CD14-positive monocyte (primary cell): Measurements from ENCODE around the gene SH3GLB2. TPM values are rescaled to one million over a fixed set of nuclear protein-coding genes. Genes with fewer than 3 reads are reported as not detected.

Experiments
- DNase-seq, 3 donors: peaks; one replicate each; pipeline ENCODE4 v3.0.0-alpha.2; 2011 to 2022
- H2AFZ ChIP-seq: 2 replicates; pipeline ENCODE4 v1.6.0; 2012; ENCODE audit warnings: mild to moderate bottlenecking, low read depth, low read length, inconsistent platforms; ENCODE audit not compliant: insufficient read depth, poor library complexity, severe bottlenecking
- H3K27ac ChIP-seq, 2 donors: 1 replicate in 1 of 2; 2 replicates in 1 of 2; pipeline ENCODE4 v1.5.1; 2012 to 2013; ENCODE audit warnings: low read length in 2 of 2, control low read depth in 1 of 2, inconsistent platforms in 1 of 2, low read depth in 1 of 2, mild to moderate bottlenecking in 1 of 2
- H3K27me3 ChIP-seq, 2 donors: one replicate each; pipeline versions ENCODE4 v1.6.0 to v1.6.1; 2011 to 2013; ENCODE audit warnings: low read length in 2 of 2; ENCODE audit not compliant: control insufficient read depth in 2 of 2, insufficient read depth in 2 of 2
- H3K36me3 ChIP-seq, 2 donors: replicated peaks in 1 of 2; 1 replicate in 1 of 2; 2 replicates in 1 of 2; pipeline versions ENCODE4 v1.5.1 to v1.6.1; 2012 to 2013; ENCODE audit warnings: low read length in 2 of 2, control low read depth in 1 of 2, inconsistent platforms in 1 of 2, mild to moderate bottlenecking in 1 of 2; ENCODE audit not compliant: insufficient read depth in 2 of 2, control insufficient read depth in 1 of 2
- H3K4me1 ChIP-seq, 2 donors: 1 replicate in 1 of 2; 2 replicates in 1 of 2; pipeline versions ENCODE4 v1.5.1 to v1.6.1; 2012 to 2013; ENCODE audit warnings: low read length in 2 of 2, control low read depth in 1 of 2, inconsistent platforms in 1 of 2, mild to moderate bottlenecking in 1 of 2, moderate library complexity in 1 of 2; ENCODE audit not compliant: insufficient read depth in 2 of 2, control insufficient read depth in 1 of 2
- H3K4me2 ChIP-seq: replicated peaks from 2 replicates; pipeline ENCODE3; 2012; ENCODE audit warnings: low read length, moderate library complexity, mild to moderate bottlenecking; ENCODE audit not compliant: poor library complexity, severe bottlenecking; ENCODE audit errors: extremely low read depth
- H3K4me3 ChIP-seq, 3 experiments: fragments of 200-600 bp in 1 of 3; sonication (generic) in 1 of 3; replicated peaks in 1 of 3; 1 replicate in 2 of 3; 2 replicates in 1 of 3; pipeline ENCODE4 v1.5.1; 2011 to 2013; ENCODE audit warnings: low read length in 3 of 3, mild to moderate bottlenecking in 3 of 3, control low read depth in 2 of 3, low read depth in 2 of 3, inconsistent platforms in 1 of 3, moderate library complexity in 1 of 3
- H3K79me2 ChIP-seq: 2 replicates; pipeline ENCODE4 v1.6.0; 2012; ENCODE audit warnings: mild to moderate bottlenecking, control low read depth, inconsistent platforms, low read length, moderate library complexity; ENCODE audit not compliant: insufficient read depth
- H3K9ac ChIP-seq: 2 replicates; pipeline ENCODE4 v1.6.0; 2017; ENCODE audit warnings: low read length, mild to moderate bottlenecking; ENCODE audit not compliant: insufficient read depth, poor library complexity, severe bottlenecking
- H3K9me3 ChIP-seq, 2 donors: replicated peaks in 1 of 2; 1 replicate in 1 of 2; 2 replicates in 1 of 2; pipeline versions ENCODE4 v1.5.1 to v1.6.1; 2012 to 2013; ENCODE audit warnings: low read length in 2 of 2, control low read depth in 1 of 2; ENCODE audit not compliant: control insufficient read depth in 1 of 2, insufficient read depth in 1 of 2
- H4K20me1 ChIP-seq: 2 replicates; pipeline ENCODE4 v1.6.0; 2012; ENCODE audit warnings: mild to moderate bottlenecking, low read length, control low read depth, moderate library complexity; ENCODE audit not compliant: insufficient read depth
- H3K27ac Mint-ChIP-seq, 7 donors: one replicate each; pipeline ENCODE4 v1.8.0; 2020; ENCODE audit warnings: mild to moderate bottlenecking in 7 of 7, mixed read lengths in 7 of 7, moderate library complexity in 6 of 7, inconsistent platforms in 2 of 7
- H3K27me3 Mint-ChIP-seq, 3 donors: one replicate each; pipeline ENCODE4 v1.8.0; 2021 to 2022; ENCODE audit warnings: low read depth in 3 of 3, mild to moderate bottlenecking in 3 of 3, mixed read lengths in 3 of 3, moderate library complexity in 3 of 3, inconsistent platforms in 1 of 3
- H3K36me3 Mint-ChIP-seq, 2 donors: one replicate each; pipeline ENCODE4 v1.8.0; 2020; ENCODE audit warnings: mixed read lengths in 2 of 2, inconsistent platforms in 1 of 2, mild to moderate bottlenecking in 1 of 2
- H3K4me1 Mint-ChIP-seq: one replicate; pipeline ENCODE4 v1.8.0; 2020; ENCODE audit warnings: mild to moderate bottlenecking, mixed read lengths
- H3K4me3 Mint-ChIP-seq, 2 donors: one replicate each; pipeline ENCODE4 v1.8.0; 2020; ENCODE audit warnings: mild to moderate bottlenecking in 2 of 2, mixed read lengths in 2 of 2, moderate library complexity in 1 of 2
- H3K9me3 Mint-ChIP-seq, 7 donors: one replicate each; pipeline ENCODE4 v1.8.0; 2020 to 2022; ENCODE audit warnings: mixed read lengths in 7 of 7, mild to moderate bottlenecking in 6 of 7, moderate library complexity in 6 of 7, inconsistent platforms in 2 of 7
- CTCF ChIP-seq: fragments of 200-600 bp; IDR thresholded peaks from one replicate; pipeline ENCODE4 v1.8.0; 2022; ENCODE audit warnings: antibody characterized with exemption, mild to moderate bottlenecking
- WGBS: methylation state at CpG from one replicate; pipeline ENCODE4 v1.1.5; 2013; ENCODE audit warnings: missing lambda C conversion rate; ENCODE audit not compliant: insufficient coverage; 5-methylcytosine and 5-hydroxymethylcytosine counted together
- intact Hi-C, 2 donors: fragments of 100-400 bp; cut with micrococcal nuclease; formaldehyde crosslinking; loops; one replicate each; pipeline versions ENCODE4 v1.15.0 to v1.15.1; 2023
- polyA plus RNA-seq, 3 donors: library from polyadenylated mRNA; depleted of rRNA in 1 of 3; unstranded in 2 of 3; stranded (reverse) in 1 of 3; fragments of 300-500 nt in 2 of 3; fragments of >200 nt in 1 of 3; fragmentation: Illumina TruSeq in 2 of 3; gene quantifications; 1 replicate in 2 of 3; 2 replicates in 1 of 3; pipeline ENCODE4 v1.2.3, GENCODE V29; 2012 to 2021

Gene SH3GLB2
- polyA plus RNA-seq, 3 donors, result 8.0 to 77.0 (median 25.9) TPM

GRCh38 chr9:129033216-129033615 is 5.1 kb upstream of the SH3GLB2 start:
- no peak for DNase-seq
- H2AFZ ChIP-seq, result no peak overlapping the region
- no peaks in the 10 kb centered on the region for H3K27me3 ChIP-seq
- H3K27ac Mint-ChIP-seq, result no peak overlapping the region
- H3K4me3 Mint-ChIP-seq, result no peak overlapping the region
- no peak overlapping the region for H3K4me2 ChIP-seq
- H3K27ac ChIP-seq, result no peak overlapping the region
- H3K36me3 Mint-ChIP-seq, result no peaks in the 10 kb centered on the region
- no peaks in the 10 kb centered on the region for H3K9me3 ChIP-seq
- 50% methylated on average over 2 of the region's 8 CpGs for WGBS
- H3K4me1 Mint-ChIP-seq, result peaks cover 21% of the 10 kb centered on the region
- TF ChIP-seq CTCF, result no peak
- no peaks in the 10 kb centered on the region for H3K27me3 Mint-ChIP-seq
- peaks cover 18% of the 10 kb centered on the region for H3K79me2 ChIP-seq
- intact Hi-C loops, result no loop called here
- peaks cover 0 to 1% (median 0%) of the 10 kb centered on the region in 7 donors for H3K9me3 Mint-ChIP-seq
- H3K36me3 ChIP-seq, result no peaks in the 10 kb centered on the region
- peaks cover 23 to 32% of the 10 kb centered on the region in 2 donors for H3K4me1 ChIP-seq
- no peak overlapping the region for H3K9ac ChIP-seq
- H4K20me1 ChIP-seq, result peaks cover 16% of the 10 kb centered on the region
- H3K4me3 ChIP-seq, result no peak overlapping the region

GRCh38 chr9:129032541-129033159 is 4.5 kb upstream of the SH3GLB2 start:
- Histone ChIP-seq H4K20me1 (peaks cover 11% of the 10 kb centered on the region), H3K4me1 (peaks cover 18 to 30% of the 10 kb centered on the region in 2 donors), H3K36me3 (no peaks in the 10 kb centered on the region), H3K4me3 (no peak overlapping the region), H3K9me3 (no peaks in the 10 kb centered on the region), H3K79me2 (peaks cover 14% of the 10 kb centered on the region), H2AFZ (no peak overlapping the region), H3K27me3 (no peaks in the 10 kb centered on the region), H3K27ac (no peak overlapping the region), H3K9ac (no peak overlapping the region), H3K4me2 (no peak overlapping the region)
- intact Hi-C loops, result no loop called here
- H3K27ac Mint-ChIP-seq, result no peak overlapping the region
- no peak overlapping the region for H3K4me3 Mint-ChIP-seq
- DNase-seq, result no peak
- no peaks in the 10 kb centered on the region for H3K27me3 Mint-ChIP-seq
- WGBS, result 93% methylated on average over 7 of the region's 12 CpGs
- H3K9me3 Mint-ChIP-seq, result peaks cover 0 to 1% (median 0%) of the 10 kb centered on the region in 7 donors
- no peak for TF ChIP-seq CTCF
- H3K36me3 Mint-ChIP-seq, result no peaks in the 10 kb centered on the region
- H3K4me1 Mint-ChIP-seq, result peaks cover 15% of the 10 kb centered on the region
